K562 (cell line): ENCODE data around the gene COL5A1. TPM values are rescaled to one million over a fixed set of nuclear protein-coding genes. Genes with fewer than 3 reads are reported as not detected.

Experiments
- ATAC-seq: fragments of 200-7000 bp; cut with Tn5 transposase; 3 replicates; pipeline ENCODE4 v1.9.1; 2020; ENCODE audit warnings: moderate library complexity
- BruUV-seq: library from RNA; stranded (reverse); fragments of 400-500 nt; replicated peaks from 2 replicates; lab custom pipeline; 2021; lab: Mats Ljungman, UMichigan
- CTCF ChIA-PET: fragments of 300-600 bp; formaldehyde crosslinking; extraction: SDS; loops from one replicate; lab custom pipeline; 2021; ENCODE audit warnings: low intra/inter-chr PET ratio; lab: Yijun Ruan, JAX
- POLR2A ChIA-PET: fragments of 300-600, 350-650 bp; sonication (Branson Sonifier 250); formaldehyde crosslinking; extraction: SDS; loops from one replicate; lab custom pipeline; 2021; ENCODE audit warnings: antibody characterized with exemption, inconsistent platforms; lab: Yijun Ruan, JAX
- DNase-seq, 4 experiments: peaks; one replicate each; pipeline versions ENCODE4 v3.0.0 to v3.0.0-alpha.2; 2011 to 2018; ENCODE audit warnings: low spot score in 3 of 4, mixed read lengths in 3 of 4; ENCODE audit errors: extremely low read depth in 1 of 4
- FAIRE-seq: peaks from 2 replicates; lab custom pipeline; 2011; peaks lifted over from hg19 to GRCh38; lab: Jason Lieb, UNC
- H2AFZ ChIP-seq: 2 replicates; pipeline ENCODE4 v1.6.0; 2011; ENCODE audit warnings: low read depth, low read length, control low read depth, inconsistent platforms
- H3K27ac ChIP-seq: fragments of 200-600 bp; 3 replicates; pipeline ENCODE4 v1.8.0; 2011; ENCODE audit warnings: low read depth, mild to moderate bottlenecking, control low read depth, inconsistent platforms, low read length, moderate library complexity, mixed read lengths; ENCODE audit errors: extremely low read depth
- H3K27me3 ChIP-seq, 2 experiments: fragments of 300-600 bp in 1 of 2; 2 replicates in 1 of 2; 3 replicates in 1 of 2; pipeline versions ENCODE4 v1.6.0 to v1.8.0; 2011; ENCODE audit warnings: inconsistent platforms in 2 of 2, low read length in 2 of 2, mild to moderate bottlenecking in 1 of 2, mixed read lengths in 1 of 2, moderate library complexity in 1 of 2; ENCODE audit not compliant: control insufficient read depth in 2 of 2, insufficient read depth in 2 of 2
- H3K36me3 ChIP-seq: fragments of 300-600 bp; 3 replicates; pipeline ENCODE4 v1.8.0; 2011; ENCODE audit warnings: mild to moderate bottlenecking, low read length, inconsistent platforms; ENCODE audit not compliant: control insufficient read depth, insufficient read depth
- H3K4me1 ChIP-seq, 2 experiments: fragments of 200-600 bp in 1 of 2; replicated peaks in 1 of 2; 2 replicates in 1 of 2; 3 replicates in 1 of 2; pipeline versions ENCODE4 v1.5.1 to v1.8.0; 2011; ENCODE audit warnings: inconsistent platforms in 2 of 2, low read length in 2 of 2, mild to moderate bottlenecking in 1 of 2, mixed read lengths in 1 of 2, moderate library complexity in 1 of 2; ENCODE audit not compliant: control insufficient read depth in 2 of 2, insufficient read depth in 2 of 2
- H3K4me2 ChIP-seq: 2 replicates; pipeline ENCODE4 v1.6.1; 2011; ENCODE audit warnings: low read length, control low read depth, inconsistent platforms, mixed read lengths; ENCODE audit not compliant: insufficient read depth
- H3K4me3 ChIP-seq: fragments of 200-600 bp; sonication (generic), shearing (Covaris generic); 2 replicates; pipeline ENCODE4 v1.5.1; 2016; ENCODE audit warnings: control low read depth, inconsistent platforms
- H3K79me2 ChIP-seq: fragments of 200-600 bp; 3 replicates; pipeline ENCODE4 v1.8.0; 2011; ENCODE audit warnings: low read length, inconsistent platforms; ENCODE audit not compliant: control insufficient read depth, insufficient read depth
- H3K9ac ChIP-seq, 2 experiments: 2 replicates each; pipeline versions ENCODE4 v1.6.0 to v1.6.1; 2011; ENCODE audit warnings: low read depth in 2 of 2, low read length in 2 of 2, control low read depth in 1 of 2, inconsistent platforms in 1 of 2, mild to moderate bottlenecking in 1 of 2, mixed read lengths in 1 of 2; ENCODE audit not compliant: insufficient read depth in 1 of 2
- H3K9me1 ChIP-seq: one replicate; pipeline ENCODE4 v1.6.0; 2011; ENCODE audit warnings: inconsistent platforms, mild to moderate bottlenecking, low read length, moderate library complexity; ENCODE audit not compliant: control insufficient read depth, insufficient read depth
- H3K9me3 ChIP-seq: replicated peaks from 2 replicates; pipeline ENCODE4 v1.5.1; 2011; ENCODE audit warnings: low read depth, low read length, inconsistent platforms; ENCODE audit not compliant: control insufficient read depth, insufficient read depth
- H4K20me1 ChIP-seq: replicated peaks from 2 replicates; pipeline ENCODE4 v1.6.1; 2011; ENCODE audit warnings: low read length, inconsistent platforms, mixed read lengths; ENCODE audit not compliant: control insufficient read depth, insufficient read depth
- CBFA2T3 ChIP-seq: fragments of 450-650 bp; IDR thresholded peaks from 2 replicates; pipeline ENCODE4 v1.6.1; 2017
- CHCHD3 ChIP-seq: fragments of 250-450 bp; sonication (Bioruptor Pico); IDR thresholded peaks from 2 replicates; pipeline ENCODE4 v2.1.2; 2022; ENCODE audit warnings: mild to moderate bottlenecking
- CSDE1 ChIP-seq, 2 experiments: fragments of 450-650 bp; IDR thresholded peaks; 2 replicates each; pipeline ENCODE4 v1.6.1; 2016; ENCODE audit warnings: mild to moderate bottlenecking in 1 of 2
- HDAC3 ChIP-seq: fragments of 450-650 bp; IDR thresholded peaks from 2 replicates; pipeline ENCODE4 v1.6.1; 2018; ENCODE audit warnings: borderline replicate concordance, mild to moderate bottlenecking, moderate library complexity; ENCODE audit not compliant: partially characterized antibody
- L3MBTL2 ChIP-seq: fragments of 450-650 bp; IDR thresholded peaks from 2 replicates; pipeline ENCODE4 v1.6.1; 2016; ENCODE audit warnings: mild to moderate bottlenecking, moderate library complexity
- MTF1 ChIP-seq: fragments of 250-450 bp; sonication (Bioruptor Pico); IDR thresholded peaks from 2 replicates; pipeline ENCODE4 v1.9.0; 2021; ENCODE audit warnings: moderate library complexity, mild to moderate bottlenecking, inconsistent platforms, borderline replicate concordance
- SMAD1 ChIP-seq: fragments of 150-350 bp; IDR thresholded peaks from 2 replicates; pipeline ENCODE4 v1.6.1; 2014; ENCODE audit warnings: low read length, low read depth; ENCODE audit not compliant: partially characterized antibody
- SMARCA4 ChIP-seq: fragments of 450-650 bp; IDR thresholded peaks from 2 replicates; pipeline ENCODE4 v1.6.1; 2016
- ZNF830 ChIP-seq: fragments of 250-450 bp; sonication (Bioruptor Pico); IDR thresholded peaks from 2 replicates; pipeline ENCODE4 v1.5.0; 2021; ENCODE audit warnings: mild to moderate bottlenecking
- WGBS: fragments of 100-300 bp; shearing (Covaris generic); methylation state at CpG from one replicate; pipeline ENCODE4 v1.1.6; 2016; ENCODE audit warnings: low coverage, mixed read lengths; ENCODE audit not compliant: insufficient coverage; ENCODE audit errors: missing lambda C conversion rate; 5-methylcytosine and 5-hydroxymethylcytosine counted together
- in situ Hi-C: fragments of 300-500 bp; cut with MboI; formaldehyde crosslinking; loops from 4 replicates; pipeline ENCODE4 v1.15.0; 2018; ENCODE audit warnings: inconsistent platforms, mixed read lengths
- intact Hi-C: fragments of 100-400 bp; cut with micrococcal nuclease; formaldehyde crosslinking; loops from 2 replicates; pipeline ENCODE4 v1.14.2; 2022
- polyA plus RNA-seq, 8 experiments: library from polyadenylated mRNA; depleted of rRNA in 4 of 8; stranded (reverse) in 5 of 8; unstranded in 3 of 8; fragments of >200 nt; fragmentation: Nextera tagmentation in 2 of 8; fragmentation: Illumina TruSeq in 1 of 8; extraction: Ambion mirVana in 2 of 8; extraction: Trizol in 1 of 8; gene quantifications; 2 replicates each; pipeline versions ENCODE4 v1.2.1 to v1.2.3, GENCODE V29; 2011 to 2014; ENCODE audit warnings: inconsistent platforms in 1 of 8, missing spikeins in 1 of 8
- total RNA-seq, 7 experiments: library from RNA; depleted of rRNA in 6 of 7; stranded (reverse); fragments of >200 nt in 6 of 7; fragmentation: Illumina TruSeq in 2 of 7; extraction: Trizol in 2 of 7; gene quantifications; 2 replicates each; pipeline versions ENCODE4 v1.2.1 to v1.2.3, GENCODE V29; 2011 to 2021; ENCODE audit warnings: low replicate concordance in 1 of 7
- TF ChIP-seq, protein P1 (sequence below): fragments of 250-450 bp; sonication (Bioruptor Pico); IDR thresholded peaks from 2 replicates; pipeline ENCODE4 v1.4.0; 2020
- TF ChIP-seq, protein P2 (sequence below): fragments of 450-650 bp; IDR thresholded peaks from 2 replicates; pipeline ENCODE4 v1.6.1; 2016; ENCODE audit warnings: low read depth, mild to moderate bottlenecking, moderate library complexity

Gene COL5A1
- total and polyA plus RNA-seq, 9 of the 15 experiments (the other 6 are each of a cell fraction or from before 2014, with no cell fraction given) = under 0.01 to 0.13 (median 0.04) TPM; not detected in 6

DNA sequence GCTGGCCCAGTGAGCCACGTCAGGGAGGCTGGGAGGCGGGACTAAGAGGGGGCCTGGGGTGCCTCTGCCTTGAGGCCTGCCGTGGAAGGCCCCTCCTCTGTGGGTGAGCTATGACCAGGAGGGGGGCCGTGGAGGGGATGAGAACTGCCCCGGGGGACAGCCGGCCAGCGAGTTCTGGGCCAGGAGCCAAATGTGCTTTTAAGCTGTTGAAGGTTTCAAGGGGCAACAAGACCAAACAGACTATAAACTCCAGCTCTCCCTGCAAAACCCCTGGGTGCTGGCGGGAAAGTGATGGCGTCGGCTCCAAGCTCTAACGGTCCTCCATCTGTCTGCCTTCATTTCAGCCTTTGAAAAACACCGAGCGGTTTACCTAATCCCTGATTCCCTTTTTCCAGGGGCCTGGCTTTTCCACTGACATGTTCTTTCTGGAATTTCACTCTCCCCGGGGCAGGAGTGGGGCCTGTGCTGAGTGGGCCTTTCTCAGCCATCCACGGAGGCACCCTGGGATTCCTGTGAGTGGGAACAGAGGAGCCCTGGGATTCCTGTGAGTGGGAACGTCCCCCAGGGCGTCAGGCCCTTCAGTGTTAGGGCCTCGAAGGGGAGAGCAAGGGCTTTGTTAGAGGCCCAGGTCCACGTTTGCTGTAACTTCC is 65.6 kb downstream of the COL5A1 start:
- no peak overlapping the region for H3K4me3 ChIP-seq
- CTCF ChIA-PET = no interaction called here
- H3K27me3 ChIP-seq = peaks cover 7 to 32% of the 10 kb centered on the region in 2 experiments; a peak in 4 of 5 replicates
- no TSS peak for BruUV-seq
- no peaks in the 10 kb centered on the region for H3K79me2 ChIP-seq
- no peaks in the 10 kb centered on the region for H3K36me3 ChIP-seq
- no peaks in the 10 kb centered on the region for H3K9me3 ChIP-seq
- no peak overlapping the region for H3K4me2 ChIP-seq
- intact Hi-C loops = no loop called here
- H3K4me1 ChIP-seq = no peaks in the 10 kb centered on the region; a peak in 1 of 5 replicates
- no peak overlapping the region for H3K9ac ChIP-seq
- H3K9me1 ChIP-seq = no peaks in the 10 kb centered on the region
- H3K27ac ChIP-seq = no peak overlapping the region
- no peak overlapping the region for H2AFZ ChIP-seq
- no peak for DNase-seq
- 2% methylated on average over 17 of the region's 19 CpGs for WGBS
- FAIRE-seq = no peak
- no peak for TF ChIP-seq MTF1 (CRISPR knock-in tag)
- TF ChIP-seq L3MBTL2 = no peak
- no peak for TF ChIP-seq CSDE1 (IDR thresholded peaks at IDR 0.05)
- no peak for TF ChIP-seq HDAC3
- TF ChIP-seq, protein P1, sequence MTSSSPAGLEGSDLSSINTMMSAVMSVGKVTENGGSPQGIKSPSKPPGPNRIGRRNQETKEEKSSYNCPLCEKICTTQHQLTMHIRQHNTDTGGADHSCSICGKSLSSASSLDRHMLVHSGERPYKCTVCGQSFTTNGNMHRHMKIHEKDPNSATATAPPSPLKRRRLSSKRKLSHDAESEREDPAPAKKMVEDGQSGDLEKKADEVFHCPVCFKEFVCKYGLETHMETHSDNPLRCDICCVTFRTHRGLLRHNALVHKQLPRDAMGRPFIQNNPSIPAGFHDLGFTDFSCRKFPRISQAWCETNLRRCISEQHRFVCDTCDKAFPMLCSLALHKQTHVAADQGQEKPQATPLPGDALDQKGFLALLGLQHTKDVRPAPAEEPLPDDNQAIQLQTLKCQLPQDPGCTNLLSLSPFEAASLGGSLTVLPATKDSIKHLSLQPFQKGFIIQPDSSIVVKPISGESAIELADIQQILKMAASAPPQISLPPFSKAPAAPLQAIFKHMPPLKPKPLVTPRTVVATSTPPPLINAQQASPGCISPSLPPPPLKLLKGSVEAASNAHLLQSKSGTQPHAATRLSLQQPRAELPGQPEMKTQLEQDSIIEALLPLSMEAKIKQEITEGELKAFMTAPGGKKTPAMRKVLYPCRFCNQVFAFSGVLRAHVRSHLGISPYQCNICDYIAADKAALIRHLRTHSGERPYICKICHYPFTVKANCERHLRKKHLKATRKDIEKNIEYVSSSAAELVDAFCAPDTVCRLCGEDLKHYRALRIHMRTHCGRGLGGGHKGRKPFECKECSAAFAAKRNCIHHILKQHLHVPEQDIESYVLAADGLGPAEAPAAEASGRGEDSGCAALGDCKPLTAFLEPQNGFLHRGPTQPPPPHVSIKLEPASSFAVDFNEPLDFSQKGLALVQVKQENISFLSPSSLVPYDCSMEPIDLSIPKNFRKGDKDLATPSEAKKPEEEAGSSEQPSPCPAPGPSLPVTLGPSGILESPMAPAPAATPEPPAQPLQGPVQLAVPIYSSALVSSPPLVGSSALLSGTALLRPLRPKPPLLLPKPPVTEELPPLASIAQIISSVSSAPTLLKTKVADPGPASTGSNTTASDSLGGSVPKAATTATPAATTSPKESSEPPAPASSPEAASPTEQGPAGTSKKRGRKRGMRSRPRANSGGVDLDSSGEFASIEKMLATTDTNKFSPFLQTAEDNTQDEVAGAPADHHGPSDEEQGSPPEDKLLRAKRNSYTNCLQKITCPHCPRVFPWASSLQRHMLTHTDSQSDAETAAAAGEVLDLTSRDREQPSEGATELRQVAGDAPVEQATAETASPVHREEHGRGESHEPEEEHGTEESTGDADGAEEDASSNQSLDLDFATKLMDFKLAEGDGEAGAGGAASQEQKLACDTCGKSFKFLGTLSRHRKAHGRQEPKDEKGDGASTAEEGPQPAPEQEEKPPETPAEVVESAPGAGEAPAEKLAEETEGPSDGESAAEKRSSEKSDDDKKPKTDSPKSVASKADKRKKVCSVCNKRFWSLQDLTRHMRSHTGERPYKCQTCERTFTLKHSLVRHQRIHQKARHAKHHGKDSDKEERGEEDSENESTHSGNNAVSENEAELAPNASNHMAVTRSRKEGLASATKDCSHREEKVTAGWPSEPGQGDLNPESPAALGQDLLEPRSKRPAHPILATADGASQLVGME = no peak
- no peak for TF ChIP-seq CBFA2T3
- no peak for TF ChIP-seq SMARCA4
- no peak for TF ChIP-seq CHCHD3 (CRISPR knock-in tag)
- TF ChIP-seq ZNF830 (CRISPR knock-in tag) = no peak
- TF ChIP-seq SMAD1 = no peak
- TF ChIP-seq, protein P2, sequence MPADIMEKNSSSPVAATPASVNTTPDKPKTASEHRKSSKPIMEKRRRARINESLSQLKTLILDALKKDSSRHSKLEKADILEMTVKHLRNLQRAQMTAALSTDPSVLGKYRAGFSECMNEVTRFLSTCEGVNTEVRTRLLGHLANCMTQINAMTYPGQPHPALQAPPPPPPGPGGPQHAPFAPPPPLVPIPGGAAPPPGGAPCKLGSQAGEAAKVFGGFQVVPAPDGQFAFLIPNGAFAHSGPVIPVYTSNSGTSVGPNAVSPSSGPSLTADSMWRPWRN = no peak
- TF ChIP-seq, all 486 proteins: peak for 0
- ATAC-seq = no peak
- no peaks in the 10 kb centered on the region for H4K20me1 ChIP-seq
- in situ Hi-C loops = no loop called here
- POLR2A ChIA-PET = interaction anchor here (0.6 to 0.8 kb wide), 3 partner anchors 32 to 1951 kb away, joined by 3 read pairs; no protein-coding TSS in a partner anchor
